HepG2 (cell line): ENCODE measurements around the gene TIMM13. TPM values are rescaled to one million over a fixed set of nuclear protein-coding genes. Genes with fewer than 3 reads are reported as not detected.

Source experiments
- ARNT2 ChIP-seq: sonication (generic); formaldehyde crosslinking; IDR thresholded peaks from 2 replicates; pipeline ENCODE4 v1.8.0; 2022; ENCODE audit warnings: mild to moderate bottlenecking, low read depth, missing genetic modification reagents, moderate library complexity
- E2F2 ChIP-seq: sonication (generic); formaldehyde crosslinking; IDR thresholded peaks from 2 replicates; pipeline ENCODE4 v1.4.0; 2020; ENCODE audit warnings: missing genetic modification reagents, borderline replicate concordance
- ELF1 ChIP-seq: sonication (generic); formaldehyde crosslinking; IDR thresholded peaks from 2 replicates; pipeline ENCODE4 v1.4.0; 2020; ENCODE audit warnings: missing genetic modification reagents
- ELF4 ChIP-seq: sonication (generic); formaldehyde crosslinking; IDR thresholded peaks from 2 replicates; pipeline ENCODE4 v1.5.0; 2020; ENCODE audit warnings: missing genetic modification reagents, mild to moderate bottlenecking, moderate library complexity, borderline replicate concordance
- FOXP1 ChIP-seq, 2 experiments: fragments of 450-650 bp in 1 of 2; IDR thresholded peaks; 2 replicates each; pipeline ENCODE4 v1.6.1; 2017 to 2018; ENCODE audit warnings: antibody characterized with exemption in 1 of 2
- HDAC6 ChIP-seq: fragments of 200-600 bp; sonication (generic); IDR thresholded peaks from 2 replicates; pipeline ENCODE4 v1.7.0; 2017; ENCODE audit warnings: mild to moderate bottlenecking, antibody characterized with exemption, low read length, low read depth
- HMGA1 ChIP-seq: sonication (generic); formaldehyde crosslinking; conservative IDR thresholded peaks from 2 replicates; pipeline ENCODE4 v1.4.0; 2020; ENCODE audit warnings: missing genetic modification reagents
- ISL2 ChIP-seq: sonication (generic); formaldehyde crosslinking; IDR thresholded peaks from 2 replicates; pipeline ENCODE4 v1.5.0; 2020; ENCODE audit warnings: missing genetic modification reagents
- MAX ChIP-seq: IDR thresholded peaks from 2 replicates; pipeline ENCODE4 v1.6.1; 2012; ENCODE audit warnings: inconsistent platforms
- MYC ChIP-seq: sonication (generic); formaldehyde crosslinking; IDR thresholded peaks from 2 replicates; pipeline ENCODE4 v1.9.0; 2021; ENCODE audit warnings: missing genetic modification reagents, borderline replicate concordance
- NR2F6 ChIP-seq, 2 experiments: IDR thresholded peaks; 2 replicates each; pipeline ENCODE4 v1.6.1; 2016; ENCODE audit warnings: antibody characterized with exemption in 1 of 2, mild to moderate bottlenecking in 1 of 2
- SIX4 ChIP-seq: sonication (generic); formaldehyde crosslinking; IDR thresholded peaks from 2 replicates; pipeline ENCODE4 v1.4.0; 2020; ENCODE audit warnings: missing genetic modification reagents
- TGIF2 ChIP-seq: IDR thresholded peaks from 2 replicates; pipeline ENCODE4 v1.6.1; 2016; ENCODE audit warnings: control low read depth, missing compliant biosample characterization
- ZBTB37 ChIP-seq: sonication (generic); formaldehyde crosslinking; IDR thresholded peaks from 2 replicates; pipeline ENCODE4 v1.4.0; 2020; ENCODE audit warnings: mild to moderate bottlenecking, missing genetic modification reagents
- ZFP62 ChIP-seq: sonication (generic); formaldehyde crosslinking; IDR thresholded peaks from 2 replicates; pipeline ENCODE4 v1.4.0; 2020; ENCODE audit warnings: missing genetic modification reagents
- ZMYM2 ChIP-seq: sonication (generic); formaldehyde crosslinking; IDR thresholded peaks from 2 replicates; pipeline ENCODE4 v1.8.0; 2022; ENCODE audit warnings: mild to moderate bottlenecking, missing genetic modification reagents
- ZNF121 ChIP-seq: sonication (generic); formaldehyde crosslinking; IDR thresholded peaks from 2 replicates; pipeline ENCODE4 v1.5.0; 2020; ENCODE audit warnings: mild to moderate bottlenecking, missing genetic modification reagents
- ZNF281 ChIP-seq: sonication (generic); formaldehyde crosslinking; IDR thresholded peaks from 2 replicates; pipeline ENCODE4 v1.4.0; 2020; ENCODE audit warnings: missing genetic modification reagents, borderline replicate concordance
- ZNF576 ChIP-seq: sonication (generic); formaldehyde crosslinking; IDR thresholded peaks from 2 replicates; pipeline ENCODE4 v1.4.0; 2020; ENCODE audit warnings: mild to moderate bottlenecking, missing genetic modification reagents
- ZNF841 ChIP-seq: sonication (generic); formaldehyde crosslinking; IDR thresholded peaks from 2 replicates; pipeline ENCODE4 v1.8.1; 2023; ENCODE audit warnings: missing genetic modification reagents, borderline replicate concordance
- polyA plus RNA-seq, 8 experiments: library from polyadenylated mRNA; depleted of rRNA in 3 of 8; stranded (reverse) in 7 of 8; unstranded in 1 of 8; fragments of >200 nt; fragmentation: Illumina TruSeq in 4 of 8; extraction: Trizol in 4 of 8; gene quantifications; 2 replicates each; pipeline versions ENCODE4 v1.2.1 to v1.2.3, GENCODE V29; 2011 to 2016; ENCODE audit warnings: low read depth in 4 of 8, missing spikeins in 1 of 8, mixed read lengths in 1 of 8; ENCODE audit not compliant: insufficient read depth in 1 of 8
- total RNA-seq, 5 experiments: library from RNA; depleted of rRNA; stranded (reverse); fragments of >200 nt; fragmentation: Illumina TruSeq; extraction: Trizol; gene quantifications; 2 replicates each; pipeline ENCODE4 v1.2.3, GENCODE V29; 2016; ENCODE audit warnings: low read depth in 1 of 5

TIMM13 gene
- total and polyA plus RNA-seq, 2 of the 13 experiments (the other 11 are each of a cell fraction or from before 2014, with no cell fraction given): 48.4 to 108 TPM

- TF ChIP-seq TGIF2 (CRISPR knock-in tag) (no peak; the same call in 1 of the 2 replicates), FOXP1 (IDR thresholded peaks at IDR 0.05) (no peak), FOXP1 (CRISPR knock-in tag; IDR thresholded peaks at IDR 0.05) (peak; percentile 41), ZBTB37 (CRISPR knock-in tag) (peak; percentile 93), ELF4 (CRISPR knock-in tag) (no peak), SIX4 (CRISPR knock-in tag) (no peak), NR2F6 (IDR thresholded peaks at IDR 0.05) (peak; percentile 47; the same call in 1 of the 2 replicates), NR2F6 (CRISPR knock-in tag; IDR thresholded peaks at IDR 0.05) (peak; percentile 70), MAX (peak; percentile 41; the same call in 1 of the 2 replicates), ARNT2 (CRISPR knock-in tag) (no peak), E2F2 (CRISPR knock-in tag) (no peak), ZFP62 (CRISPR knock-in tag) (no peak), ZNF121 (CRISPR knock-in tag) (peak; percentile 93), ISL2 (CRISPR knock-in tag) (no peak; the same call in 1 of the 2 replicates), HMGA1 (CRISPR knock-in tag) (no peak), ZMYM2 (CRISPR knock-in tag) (peak; percentile 71; the same call in 1 of the 2 replicates), MYC (peak; percentile 14; the same call in 1 of the 2 replicates), ZNF281 (no peak), ELF1 (CRISPR knock-in tag) (peak; percentile 56; the same call in 1 of the 2 replicates), ZNF841 (CRISPR knock-in tag) (no peak), ZNF576 (CRISPR knock-in tag) (no peak), HDAC6 (no peak)
Observed at GRCh38 chr19:2394442-2395292, 32.7 kb downstream of the TIMM13 start (continued).
